Mammary epithelial cell (primary cell): ENCODE data around the gene RALGPS1.

Experiments
- EZH2 ChIP-seq: IDR thresholded peaks from 2 replicates; pipeline ENCODE4 v1.6.1; 2012; ENCODE audit warnings: low read length, inconsistent platforms, borderline replicate concordance
- TF ChIP-seq, protein P1 (sequence below), 2 donors: IDR thresholded peaks in 1 of 2; conservative IDR thresholded peaks in 1 of 2; 2 replicates each; pipeline ENCODE4 v1.5.1; 2011 to 2012; ENCODE audit warnings: inconsistent platforms in 2 of 2, low read length in 2 of 2, mild to moderate bottlenecking in 2 of 2, control low read depth in 1 of 2, low read depth in 1 of 2; ENCODE audit not compliant: insufficient read depth in 1 of 2; ENCODE audit errors: extremely low read depth in 1 of 2

DNA sequence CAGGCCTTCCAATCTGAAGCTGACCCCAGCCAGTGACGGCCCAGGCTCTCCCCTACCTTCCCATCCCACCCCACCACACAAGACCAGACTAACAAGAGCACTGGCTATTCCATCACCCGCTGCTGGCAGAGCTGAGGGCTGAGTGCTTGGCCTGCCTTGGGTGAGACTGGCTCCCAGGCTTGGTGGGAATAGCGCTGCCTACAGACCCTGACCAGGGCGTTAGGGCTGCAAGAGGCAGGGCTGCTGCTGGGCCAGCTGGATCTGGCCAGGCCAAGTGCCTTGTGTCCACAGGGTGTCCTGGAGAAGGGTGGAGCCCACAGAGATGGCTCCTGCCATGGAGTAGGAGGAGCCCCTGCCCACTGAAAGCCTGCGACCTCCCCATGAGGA lies 239.4 kb downstream of the RALGPS1 start:
- TF ChIP-seq, protein P1, sequence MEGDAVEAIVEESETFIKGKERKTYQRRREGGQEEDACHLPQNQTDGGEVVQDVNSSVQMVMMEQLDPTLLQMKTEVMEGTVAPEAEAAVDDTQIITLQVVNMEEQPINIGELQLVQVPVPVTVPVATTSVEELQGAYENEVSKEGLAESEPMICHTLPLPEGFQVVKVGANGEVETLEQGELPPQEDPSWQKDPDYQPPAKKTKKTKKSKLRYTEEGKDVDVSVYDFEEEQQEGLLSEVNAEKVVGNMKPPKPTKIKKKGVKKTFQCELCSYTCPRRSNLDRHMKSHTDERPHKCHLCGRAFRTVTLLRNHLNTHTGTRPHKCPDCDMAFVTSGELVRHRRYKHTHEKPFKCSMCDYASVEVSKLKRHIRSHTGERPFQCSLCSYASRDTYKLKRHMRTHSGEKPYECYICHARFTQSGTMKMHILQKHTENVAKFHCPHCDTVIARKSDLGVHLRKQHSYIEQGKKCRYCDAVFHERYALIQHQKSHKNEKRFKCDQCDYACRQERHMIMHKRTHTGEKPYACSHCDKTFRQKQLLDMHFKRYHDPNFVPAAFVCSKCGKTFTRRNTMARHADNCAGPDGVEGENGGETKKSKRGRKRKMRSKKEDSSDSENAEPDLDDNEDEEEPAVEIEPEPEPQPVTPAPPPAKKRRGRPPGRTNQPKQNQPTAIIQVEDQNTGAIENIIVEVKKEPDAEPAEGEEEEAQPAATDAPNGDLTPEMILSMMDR (conservative IDR thresholded peaks at IDR 0.05 in 1 of 2, IDR thresholded peaks at IDR 0.05 in 1 of 2; ENCODE audit: extremely low read depth in 1 of 2, insufficient read depth in 1 of 2, low read depth in 1 of 2, low read length in 2 of 2), result no peak
- no peak for TF ChIP-seq EZH2
